IPS-18c (cell line): ENCODE data around the gene SETD7.

Source experiments
- H3K4me3 ChIP-seq: 2 replicates; pipeline ENCODE4 v1.7.0; 2013; ENCODE audit warnings: low read depth, mild to moderate bottlenecking, low read length, moderate library complexity; ENCODE audit not compliant: insufficient read depth
- H3K9me3 ChIP-seq: one replicate; pipeline ENCODE4 v1.6.1; 2013; ENCODE audit warnings: mild to moderate bottlenecking, low read length, moderate library complexity; ENCODE audit not compliant: control insufficient read depth, insufficient read depth

The SETD7 gene

DNA sequence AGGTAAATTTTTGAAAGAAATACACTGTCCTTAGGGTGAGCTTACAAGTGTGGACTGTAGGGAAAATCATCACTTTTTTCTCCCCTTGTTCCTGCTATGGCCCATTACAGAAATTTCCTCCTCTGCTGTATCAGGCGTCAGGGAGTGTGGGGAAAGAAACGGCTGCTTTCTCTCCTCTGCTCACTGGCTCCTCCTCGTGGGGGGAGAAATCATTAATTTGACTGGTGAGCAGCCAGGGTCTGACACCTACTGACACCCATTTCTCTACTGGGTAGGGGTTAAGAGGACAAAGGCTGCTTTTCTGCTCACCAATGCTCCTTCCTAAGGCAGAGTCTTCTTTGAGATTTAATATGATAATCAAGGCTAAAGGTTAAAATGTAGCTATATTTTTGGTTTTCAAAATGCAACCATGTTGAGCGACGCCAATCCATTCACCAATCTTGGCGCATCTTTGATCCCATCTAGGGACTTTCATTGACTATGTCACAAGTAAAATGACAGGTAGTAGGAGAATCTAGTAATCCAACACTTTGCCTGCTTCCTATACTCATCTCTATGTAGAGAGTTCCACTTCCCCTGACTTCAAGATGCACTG is 25.1 kb downstream of the SETD7 start:
- no peak overlapping the region for H3K4me3 ChIP-seq
- H3K9me3 ChIP-seq: no peaks in the 10 kb centered on the region

DNA sequence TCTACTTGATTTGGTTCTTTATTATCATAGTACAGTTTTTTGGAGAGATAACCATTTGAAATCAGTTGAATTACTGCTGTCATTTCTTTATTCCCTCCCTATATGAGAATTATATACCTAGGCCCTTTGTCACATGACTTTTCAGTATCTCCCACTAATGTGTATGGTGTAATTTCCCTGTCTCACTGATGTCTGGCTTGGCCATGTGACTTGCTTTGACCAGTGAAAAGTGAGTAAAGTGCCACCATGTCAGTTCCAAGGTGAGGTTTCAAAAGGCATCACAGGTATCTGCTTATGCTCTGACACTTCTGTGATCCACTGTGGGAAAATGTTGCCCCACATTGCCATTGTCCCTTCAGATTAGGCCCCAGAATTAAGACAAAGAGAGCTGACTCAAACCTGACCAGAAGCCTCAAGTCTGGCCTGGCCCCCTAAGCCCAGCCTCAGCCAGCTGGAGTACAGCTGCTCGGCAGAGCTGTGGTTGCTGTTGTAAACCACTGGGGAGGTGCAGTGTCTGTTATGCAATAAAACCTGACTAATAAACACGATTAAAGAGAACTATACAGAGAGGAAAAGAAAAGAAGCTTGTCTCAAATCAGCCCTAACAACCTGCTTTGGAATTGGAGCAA is 27.5 kb downstream of the SETD7 start:
- no peak overlapping the region for H3K4me3 ChIP-seq

DNA sequence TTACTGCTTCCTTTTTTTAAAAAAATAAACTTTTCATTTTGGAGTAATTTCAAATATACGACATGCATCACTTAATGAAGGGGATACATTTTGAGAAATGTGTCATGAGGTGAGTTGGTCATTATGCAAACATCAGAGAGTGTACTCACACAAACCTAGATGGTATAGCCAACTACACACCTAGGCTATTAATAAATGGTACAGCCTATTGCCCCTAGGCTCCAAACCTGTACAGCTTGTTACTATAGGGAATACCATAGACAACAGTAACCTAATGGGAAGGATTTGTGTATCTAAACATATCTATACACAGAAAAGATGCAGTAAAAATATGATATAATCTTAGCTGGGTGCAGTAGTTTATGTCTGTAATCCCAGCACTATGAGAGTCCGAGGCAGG is 29.1 kb downstream of the SETD7 start:
- Histone ChIP-seq H3K4me3 (no peak overlapping the region), H3K9me3 (no peaks in the 10 kb centered on the region)

More for the DNA sequence above, 27.5 kb downstream of the SETD7 start:
- no peaks in the 10 kb centered on the region for H3K9me3 ChIP-seq

DNA sequence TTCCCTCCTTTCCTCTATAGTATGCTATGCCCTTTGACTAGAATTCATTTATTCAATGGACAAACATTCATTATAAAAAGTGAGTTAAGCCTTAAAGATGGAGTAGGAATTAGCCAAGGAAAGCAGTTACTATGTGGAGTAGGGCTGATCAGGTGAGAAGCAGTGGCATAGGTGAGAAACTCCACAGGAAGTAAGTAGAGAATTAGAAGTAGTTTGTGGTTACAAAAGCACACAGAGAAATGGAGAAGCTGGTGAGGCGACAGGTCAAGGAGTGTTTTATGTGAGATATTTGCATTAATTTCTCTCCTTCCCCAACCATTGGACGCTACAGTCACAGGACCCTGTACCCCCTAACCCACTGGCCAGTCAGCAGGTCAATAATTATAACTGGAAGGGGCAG is 30.6 kb downstream of the SETD7 start:
- Histone ChIP-seq H3K9me3 (no peaks in the 10 kb centered on the region), H3K4me3 (no peak overlapping the region)

DNA sequence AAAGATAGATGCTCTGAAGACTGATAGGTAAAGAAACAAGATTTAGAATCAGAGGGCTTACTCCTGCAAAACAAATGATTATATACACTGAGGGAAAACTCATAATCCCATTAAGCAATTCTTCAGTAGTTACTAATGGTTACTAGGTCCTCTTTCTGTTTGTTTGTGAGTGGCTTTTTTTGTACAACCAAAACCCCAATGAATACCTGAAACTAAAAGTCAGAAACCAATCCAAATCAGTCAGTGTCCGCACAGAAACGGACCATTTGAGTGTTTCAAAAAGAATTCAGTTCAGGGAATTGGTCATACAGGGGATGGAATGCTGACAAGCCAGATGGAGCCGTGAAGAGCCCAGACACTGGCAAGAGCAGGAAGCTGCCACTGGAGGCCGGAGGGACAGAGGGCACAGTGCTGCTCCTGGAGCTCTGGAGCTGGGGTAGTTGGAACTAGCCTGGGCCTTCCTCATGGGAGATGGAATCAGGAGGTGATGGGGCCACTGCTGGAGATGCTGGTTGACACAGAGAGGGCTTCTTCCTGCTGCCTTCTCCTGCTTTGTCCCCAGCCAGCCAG is 31.9 kb downstream of the SETD7 start:
- no peak overlapping the region for H3K4me3 ChIP-seq
- no peaks in the 10 kb centered on the region for H3K9me3 ChIP-seq

DNA sequence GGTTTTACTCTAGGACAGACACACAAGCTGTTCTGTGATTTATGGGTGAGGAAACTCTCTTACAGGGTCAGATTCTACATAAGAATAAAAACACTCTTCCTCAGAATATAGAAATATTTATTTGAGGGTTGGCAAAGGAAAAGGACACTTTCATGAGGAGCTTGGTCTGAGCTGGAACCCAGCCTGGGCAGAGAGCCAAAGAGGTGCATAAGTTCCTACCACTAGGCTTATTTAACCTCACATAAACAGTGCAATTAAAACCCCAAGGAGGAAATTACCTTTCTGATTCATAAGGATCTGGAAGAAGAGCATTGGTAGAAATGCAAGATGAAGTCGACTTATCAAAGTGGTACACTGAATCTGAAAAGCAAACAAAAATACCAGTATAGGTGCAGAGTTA is 32.9 kb downstream of the SETD7 start:
- no peak overlapping the region for H3K4me3 ChIP-seq
- no peaks in the 10 kb centered on the region for H3K9me3 ChIP-seq

DNA sequence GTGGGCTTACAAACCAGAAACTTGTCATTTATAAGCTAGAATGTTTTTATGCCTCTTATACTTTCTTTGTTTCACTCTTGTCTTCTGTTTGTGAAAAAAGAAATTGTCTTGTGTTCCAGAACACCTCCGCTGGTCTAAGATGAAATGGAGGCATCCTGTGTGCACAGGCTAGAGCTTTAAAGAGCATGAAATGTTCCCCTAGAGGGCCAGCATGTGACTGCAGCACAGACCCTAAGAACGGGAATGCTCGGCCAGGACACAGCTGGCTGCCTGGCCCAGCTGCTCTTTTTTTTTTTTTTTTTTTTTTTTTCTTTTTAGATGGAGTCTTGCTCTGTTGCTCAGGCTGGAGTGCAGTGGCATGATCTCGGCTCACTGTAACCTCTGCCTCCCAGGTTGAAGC is 33.6 kb downstream of the SETD7 start:
- H3K4me3 ChIP-seq: no peak overlapping the region
- no peaks in the 10 kb centered on the region for H3K9me3 ChIP-seq

DNA sequence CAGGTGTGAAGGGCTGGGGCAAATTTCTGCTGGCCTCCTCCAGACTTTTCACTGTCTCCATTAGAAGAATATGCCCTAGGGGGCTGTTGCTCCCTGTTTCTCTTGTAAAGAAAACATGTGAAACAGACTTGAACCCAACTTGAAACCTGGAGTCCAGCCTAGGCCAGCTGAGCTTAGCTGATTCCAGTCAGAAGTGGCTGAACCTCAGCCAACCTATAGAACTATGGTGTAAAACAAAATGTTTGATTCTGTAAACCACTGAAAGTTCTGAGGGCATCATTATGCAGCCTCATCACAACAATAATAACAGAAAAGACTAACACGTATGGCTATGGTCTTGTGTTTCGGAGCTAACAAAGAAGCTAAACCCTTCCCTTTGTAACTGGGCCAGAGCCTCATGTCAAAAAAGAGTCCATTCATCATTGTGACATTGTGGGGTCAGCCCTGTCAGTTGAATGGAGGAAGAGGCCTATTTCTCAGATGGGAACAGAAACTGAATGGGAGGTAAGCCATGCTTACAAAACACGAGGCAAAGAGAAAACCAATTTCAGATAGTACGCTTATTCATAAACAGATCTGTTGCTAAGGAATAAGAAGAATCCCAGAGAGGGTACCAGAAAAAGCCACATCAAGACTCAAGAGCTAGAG is 34.1 kb downstream of the SETD7 start:
- Histone ChIP-seq H3K4me3 (no peak overlapping the region), H3K9me3 (no peaks in the 10 kb centered on the region)

DNA sequence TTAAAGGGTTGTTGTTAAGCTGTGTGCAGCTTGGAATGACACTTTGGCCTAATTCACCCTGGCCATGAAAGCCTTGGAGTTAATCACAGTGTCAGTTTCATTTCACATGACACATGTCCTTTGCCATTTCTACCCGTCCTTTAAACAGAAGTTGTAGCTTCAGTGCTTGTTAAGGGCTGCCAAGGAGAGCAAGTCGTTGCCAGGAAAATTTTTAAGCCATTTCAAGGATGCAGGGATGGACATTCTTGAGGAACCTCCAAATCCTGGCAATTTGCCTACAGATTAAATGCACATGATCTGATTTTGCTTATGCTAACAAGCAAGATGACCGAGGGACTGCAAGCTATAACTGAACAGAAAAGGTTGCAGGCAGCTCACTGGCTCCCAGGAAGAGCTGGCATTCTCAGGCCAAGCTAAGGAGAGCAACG is 40.5 kb downstream of the SETD7 start:
- no peak overlapping the region for H3K4me3 ChIP-seq
- H3K9me3 ChIP-seq: no peaks in the 10 kb centered on the region

DNA sequence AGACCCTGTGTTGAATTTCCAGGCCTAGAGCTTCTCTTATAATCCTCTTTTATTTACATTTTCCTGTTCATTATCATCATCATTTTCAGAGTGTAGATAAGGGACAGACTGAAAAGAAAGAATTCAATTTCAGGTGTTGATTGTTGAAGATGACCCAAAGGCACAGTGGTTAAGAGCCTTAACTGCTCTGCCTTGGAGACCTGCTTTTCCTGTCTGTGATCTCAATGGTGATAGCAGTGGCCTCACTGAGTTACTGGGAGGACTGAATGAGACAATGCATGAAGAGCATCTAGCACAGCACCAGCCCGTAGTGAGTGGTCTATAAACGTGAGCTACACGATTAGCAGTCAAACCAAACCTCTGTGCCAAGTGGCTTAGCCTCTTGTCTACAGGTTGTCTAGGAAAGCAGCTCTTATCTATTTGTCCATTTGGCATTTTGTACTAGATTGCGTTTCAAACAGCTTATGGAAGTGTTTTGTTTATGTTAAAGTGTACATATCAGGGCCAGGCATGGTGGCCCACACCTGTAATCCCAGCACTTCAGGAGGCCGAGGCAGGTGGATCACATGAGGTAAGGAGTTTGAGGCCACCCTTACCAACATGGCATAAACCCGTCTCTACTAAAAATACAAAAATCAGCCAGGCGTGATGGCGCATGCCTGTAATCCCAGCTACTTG is 41.5 kb downstream of the SETD7 start:
- Histone ChIP-seq H3K4me3 (no peak overlapping the region), H3K9me3 (no peaks in the 10 kb centered on the region)

DNA sequence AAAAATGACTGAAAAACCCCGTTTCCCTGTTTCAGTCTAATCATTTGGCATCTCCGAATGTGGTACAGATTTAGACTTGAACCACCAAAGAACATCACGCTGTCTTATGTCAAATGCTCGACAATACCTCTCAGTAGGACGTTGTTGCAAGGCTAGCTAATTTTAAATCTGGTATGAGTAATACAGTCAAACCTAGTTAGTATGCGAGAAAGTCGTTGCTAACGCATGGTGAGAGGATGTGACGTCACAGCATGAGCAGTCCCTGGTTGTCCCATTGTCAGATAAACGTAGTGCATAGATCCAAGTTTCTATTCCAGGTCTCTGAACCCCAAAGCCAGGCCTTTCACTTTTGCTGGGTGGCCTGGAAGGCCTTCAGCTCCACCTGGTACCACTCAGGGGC is 44.7 kb downstream of the SETD7 start:
- H3K9me3 ChIP-seq: no peaks in the 10 kb centered on the region
- H3K4me3 ChIP-seq: no peak overlapping the region

DNA sequence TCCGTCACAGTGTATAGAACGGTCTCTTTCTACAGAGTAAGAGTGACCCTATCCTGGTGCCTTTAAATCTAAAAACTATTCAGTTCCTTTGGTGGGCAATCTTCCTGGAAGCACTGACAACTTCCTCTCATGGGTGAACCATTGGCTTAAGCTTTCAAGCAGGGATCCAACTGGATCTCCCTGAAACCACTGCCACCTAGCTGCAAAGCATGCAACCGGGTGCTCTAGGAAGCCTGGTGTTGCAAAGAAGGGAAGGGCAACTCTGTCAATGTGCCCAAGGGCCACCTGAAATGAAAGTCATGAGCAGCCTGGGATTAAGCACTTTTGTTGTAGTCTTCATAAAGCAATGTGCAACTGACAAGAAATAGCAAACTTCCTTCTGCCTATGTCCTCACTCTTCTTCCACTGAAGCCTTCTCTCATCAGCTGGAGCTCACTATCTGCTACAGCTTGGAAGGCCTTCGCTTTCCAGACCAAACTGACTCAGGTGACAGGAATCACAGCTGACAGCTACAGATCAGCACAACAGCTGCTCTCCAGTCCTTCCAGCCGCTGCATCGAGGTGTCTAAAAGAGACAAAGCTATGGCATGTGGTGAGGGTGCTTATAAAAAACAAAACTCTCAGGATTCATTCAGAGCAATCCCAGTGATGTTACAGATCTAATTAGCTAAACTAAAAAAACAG is 46.1 kb downstream of the SETD7 start:
- H3K4me3 ChIP-seq: no peak overlapping the region
- H3K9me3 ChIP-seq: no peaks in the 10 kb centered on the region

DNA sequence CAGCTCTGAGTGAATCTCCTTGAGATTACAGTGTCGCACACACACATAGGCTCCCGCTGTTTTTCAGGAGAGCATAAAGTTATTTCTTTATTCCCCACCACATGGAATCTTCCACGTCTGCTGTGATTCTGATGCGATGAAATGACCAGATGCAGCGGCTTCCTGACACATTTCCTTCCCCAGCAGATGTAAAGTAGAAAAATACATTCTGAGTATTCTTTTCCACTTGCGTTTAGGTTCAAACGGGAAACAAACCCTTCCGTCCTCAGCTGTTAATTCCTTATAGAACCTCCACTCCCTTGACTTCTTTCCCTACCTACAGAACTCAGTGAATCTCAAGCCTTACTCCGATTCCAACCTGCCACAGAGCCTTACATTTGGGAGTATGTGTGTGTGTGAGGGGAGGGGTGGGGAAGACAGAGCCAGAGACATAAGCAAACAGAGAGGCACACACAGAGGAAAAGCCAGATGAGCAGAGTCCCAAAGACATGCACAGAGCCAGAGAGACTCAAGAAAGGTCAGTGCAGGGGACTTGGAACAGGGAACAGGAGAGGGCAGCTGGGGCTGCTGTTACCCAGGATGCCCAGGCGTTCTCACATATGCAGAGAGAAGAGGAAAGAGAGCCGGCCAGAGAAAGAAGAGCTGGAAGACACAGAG is 47.3 kb downstream of the SETD7 start:
- no peak overlapping the region for H3K4me3 ChIP-seq
- no peaks in the 10 kb centered on the region for H3K9me3 ChIP-seq

DNA sequence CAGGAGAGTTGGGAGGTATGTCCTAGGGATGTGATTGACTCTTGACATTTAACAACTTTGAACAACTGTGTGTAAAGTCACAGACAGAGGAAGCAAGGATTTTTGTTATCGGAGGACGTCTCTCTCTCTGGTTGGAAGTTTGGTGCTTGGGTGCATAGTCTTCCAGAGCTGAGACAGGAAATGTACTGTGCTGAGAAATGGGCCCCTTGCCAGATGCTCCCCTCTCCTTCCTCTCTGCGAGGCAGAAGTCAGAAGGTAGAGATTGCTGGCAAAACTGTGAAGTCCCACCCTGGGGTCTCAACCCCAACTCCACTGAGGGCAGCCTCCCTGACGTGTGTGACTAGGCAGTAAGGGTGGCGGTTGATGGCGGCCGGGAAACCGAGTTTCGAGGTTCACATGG is 49.2 kb downstream of the SETD7 start:
- H3K9me3 ChIP-seq: no peaks in the 10 kb centered on the region

DNA sequence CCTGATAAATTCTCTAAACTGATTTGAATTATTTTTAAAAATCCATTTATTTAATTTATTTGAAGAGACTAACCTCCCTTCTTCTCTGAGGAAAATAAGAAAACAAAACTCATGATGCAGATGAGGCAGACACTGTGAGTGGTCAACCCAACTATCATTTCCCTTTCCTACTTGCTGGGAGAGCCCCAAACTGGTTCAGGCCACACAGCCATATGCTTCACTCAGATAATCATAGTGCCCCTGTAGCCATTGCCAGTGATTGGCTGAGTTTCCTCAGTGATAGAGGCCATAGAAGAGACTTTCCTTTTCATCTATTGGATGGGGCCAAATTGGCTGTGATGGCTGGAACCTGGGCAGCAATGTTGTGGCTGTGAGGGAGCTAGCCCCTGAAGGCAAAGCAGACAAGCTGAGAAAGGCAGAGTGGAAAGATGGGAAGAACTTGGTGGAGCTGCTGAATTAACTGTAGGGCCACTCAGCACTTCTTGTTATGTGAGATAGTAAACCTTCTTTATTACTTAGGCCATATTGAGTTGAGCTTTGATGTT is 52.3 kb downstream of the SETD7 start:
- Histone ChIP-seq H3K9me3 (no peaks in the 10 kb centered on the region), H3K4me3 (no peak overlapping the region)

More for the DNA sequence above, 49.2 kb downstream of the SETD7 start:
- no peak overlapping the region for H3K4me3 ChIP-seq

DNA sequence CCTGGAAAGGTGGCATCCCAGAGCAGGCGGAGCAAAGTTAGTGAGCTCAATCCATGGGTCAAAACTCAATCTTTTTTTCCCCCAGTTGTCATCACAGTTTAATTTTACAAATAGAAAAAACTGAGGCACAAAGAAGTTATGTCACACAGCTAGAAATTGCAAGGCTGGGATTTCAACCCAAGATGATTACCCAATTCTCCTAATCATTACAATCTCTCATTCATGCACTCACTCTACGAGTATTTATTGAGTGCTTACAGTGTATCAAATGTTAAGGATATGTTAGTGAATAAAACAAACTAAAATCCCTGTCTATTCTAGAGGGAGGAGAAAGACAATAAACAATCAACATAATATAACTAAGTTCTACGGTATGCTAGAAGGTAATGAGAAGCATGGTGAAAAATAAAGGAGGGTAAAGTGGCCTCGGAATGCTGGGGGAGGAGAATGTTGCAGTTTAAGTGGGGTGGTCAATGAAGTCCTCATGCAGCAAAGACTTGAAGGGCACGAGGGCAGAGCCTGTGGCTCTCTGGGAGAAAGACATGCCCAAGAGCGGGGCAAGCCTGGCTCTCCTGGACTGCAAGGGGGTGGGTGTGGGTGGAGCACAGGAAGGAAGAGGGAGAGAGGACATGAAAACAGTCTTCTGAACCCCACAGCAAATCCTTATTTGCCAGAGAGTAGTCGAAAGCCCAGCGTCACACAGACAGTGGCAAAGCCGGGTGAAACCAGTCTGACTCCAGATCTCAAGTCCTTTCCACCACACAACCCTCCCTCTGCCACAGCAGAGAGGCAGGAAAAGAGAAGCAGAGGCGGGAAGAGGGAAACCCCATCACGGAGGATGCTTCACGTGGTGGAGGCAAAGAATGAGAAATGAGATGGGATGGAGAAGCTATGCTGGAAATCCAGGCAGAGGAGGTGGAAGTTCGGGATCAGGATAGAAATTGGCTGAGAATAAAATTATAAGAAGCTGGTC is 53.8 kb downstream of the SETD7 start:
- H3K9me3 ChIP-seq: no peaks in the 10 kb centered on the region

More for the DNA sequence above, 53.8 kb downstream of the SETD7 start:
- H3K4me3 ChIP-seq: no peak overlapping the region
